ENCODE data around the gene PNPLA5. TPM values are rescaled to one million over a fixed set of nuclear protein-coding genes. Genes with fewer than 3 reads are reported as not detected.

The PNPLA5 gene
- total and polyA plus RNA-seq, 2 donors (not counting 1 experiment from before 2014, with no cell fraction given) = 0.33 TPM; not detected in 1

DNA sequence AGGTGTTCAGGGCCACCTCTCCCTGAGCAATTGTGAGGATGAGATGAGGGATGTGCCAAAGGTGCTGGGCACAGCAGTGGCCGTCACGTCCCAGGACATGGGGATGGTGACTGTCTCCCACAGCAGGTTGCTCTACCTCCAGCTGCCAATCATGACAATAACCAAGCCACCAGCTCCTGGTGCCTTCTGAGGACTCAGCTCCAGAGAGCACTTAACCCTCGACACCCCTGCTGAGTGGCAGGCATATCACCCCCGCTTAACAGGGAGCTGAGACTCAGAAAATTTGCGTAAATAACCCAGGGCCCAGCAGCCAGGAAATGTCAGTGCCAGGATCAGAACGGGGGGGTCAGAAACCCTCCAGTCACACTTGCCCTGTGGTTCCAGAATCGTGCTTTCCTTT is 8.4 kb upstream of the PNPLA5 start:
- Histone ChIP-seq H3K4me2 (ENCODE audit: extremely low read depth, insufficient read depth, low read length) (no peak overlapping the region), H3K4me1 (ENCODE audit: control insufficient read depth, extremely low read depth, insufficient read depth, low read length) (peaks cover 16% of the 10 kb centered on the region), H2AFZ (ENCODE audit: low read length) (no peak overlapping the region), H4K20me1 (ENCODE audit: control insufficient read depth, extremely low read depth, insufficient read depth, low read length) (no peaks in the 10 kb centered on the region), H3K4me3 (replicated peaks in 1 of 4; ENCODE audit: control extremely low read depth in 1 of 4, insufficient read depth in 1 of 4, low read depth in 3 of 4, low read length in 4 of 4) (no peak overlapping the region), H3K27ac (ENCODE audit: insufficient read depth, low read length) (no peak overlapping the region), H3K36me3 (ENCODE audit: control insufficient read depth, insufficient read depth, low read length) (no peaks in the 10 kb centered on the region), H3K9ac (ENCODE audit: insufficient read depth, low read length) (no peak overlapping the region), H3K79me2 (ENCODE audit: control insufficient read depth, insufficient read depth, low read length) (no peaks in the 10 kb centered on the region), H3K9me3 (ENCODE audit: control insufficient read depth, insufficient read depth, low read depth, low read length) (no peaks in the 10 kb centered on the region), H3K27me3 (ENCODE audit: control insufficient read depth, insufficient read depth, low read length) (no peaks in the 10 kb centered on the region)
- DNase-seq (ENCODE audit: low read depth in 2 of 2) = no peak
- TF ChIP-seq EZH2 (IDR thresholded peaks at IDR 0.05; ENCODE audit: low read length, missing control alignments) = no peak
- TF ChIP-seq, protein P1, sequence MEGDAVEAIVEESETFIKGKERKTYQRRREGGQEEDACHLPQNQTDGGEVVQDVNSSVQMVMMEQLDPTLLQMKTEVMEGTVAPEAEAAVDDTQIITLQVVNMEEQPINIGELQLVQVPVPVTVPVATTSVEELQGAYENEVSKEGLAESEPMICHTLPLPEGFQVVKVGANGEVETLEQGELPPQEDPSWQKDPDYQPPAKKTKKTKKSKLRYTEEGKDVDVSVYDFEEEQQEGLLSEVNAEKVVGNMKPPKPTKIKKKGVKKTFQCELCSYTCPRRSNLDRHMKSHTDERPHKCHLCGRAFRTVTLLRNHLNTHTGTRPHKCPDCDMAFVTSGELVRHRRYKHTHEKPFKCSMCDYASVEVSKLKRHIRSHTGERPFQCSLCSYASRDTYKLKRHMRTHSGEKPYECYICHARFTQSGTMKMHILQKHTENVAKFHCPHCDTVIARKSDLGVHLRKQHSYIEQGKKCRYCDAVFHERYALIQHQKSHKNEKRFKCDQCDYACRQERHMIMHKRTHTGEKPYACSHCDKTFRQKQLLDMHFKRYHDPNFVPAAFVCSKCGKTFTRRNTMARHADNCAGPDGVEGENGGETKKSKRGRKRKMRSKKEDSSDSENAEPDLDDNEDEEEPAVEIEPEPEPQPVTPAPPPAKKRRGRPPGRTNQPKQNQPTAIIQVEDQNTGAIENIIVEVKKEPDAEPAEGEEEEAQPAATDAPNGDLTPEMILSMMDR (conservative IDR thresholded peaks at IDR 0.05 in 1 of 2, IDR thresholded peaks at IDR 0.05 in 1 of 2; ENCODE audit: low read depth in 1 of 2, low read length in 2 of 2) = no peak

GRCh38 chr22:43897751-43898261 is 6.0 kb upstream of the PNPLA5 start:
- Histone ChIP-seq H3K4me3 (replicated peaks in 1 of 4; ENCODE audit: control extremely low read depth in 1 of 4, insufficient read depth in 1 of 4, low read depth in 3 of 4, low read length in 4 of 4) (no peak overlapping the region), H3K36me3 (ENCODE audit: control insufficient read depth, insufficient read depth, low read length) (no peaks in the 10 kb centered on the region), H3K9ac (ENCODE audit: insufficient read depth, low read length) (no peak overlapping the region), H4K20me1 (ENCODE audit: control insufficient read depth, extremely low read depth, insufficient read depth, low read length) (no peaks in the 10 kb centered on the region), H3K27ac (ENCODE audit: insufficient read depth, low read length) (peak overlapping the region; percentile 25), H3K79me2 (ENCODE audit: control insufficient read depth, insufficient read depth, low read length) (no peaks in the 10 kb centered on the region), H3K9me3 (ENCODE audit: control insufficient read depth, insufficient read depth, low read depth, low read length) (no peaks in the 10 kb centered on the region), H3K4me1 (ENCODE audit: control insufficient read depth, extremely low read depth, insufficient read depth, low read length) (peaks cover 16% of the 10 kb centered on the region), H3K4me2 (ENCODE audit: extremely low read depth, insufficient read depth, low read length) (no peak overlapping the region), H3K27me3 (ENCODE audit: control insufficient read depth, insufficient read depth, low read length) (no peaks in the 10 kb centered on the region), H2AFZ (ENCODE audit: low read length) (no peak overlapping the region)
- TF ChIP-seq, protein P1 (conservative IDR thresholded peaks at IDR 0.05 in 1 of 2, IDR thresholded peaks at IDR 0.05 in 1 of 2; ENCODE audit: low read depth in 1 of 2, low read length in 2 of 2) = no peak
- no peak for TF ChIP-seq EZH2 (IDR thresholded peaks at IDR 0.05; ENCODE audit: low read length, missing control alignments)
- peak; percentile 67 to 88 for DNase-seq (ENCODE audit: low read depth in 2 of 2)

DNA sequence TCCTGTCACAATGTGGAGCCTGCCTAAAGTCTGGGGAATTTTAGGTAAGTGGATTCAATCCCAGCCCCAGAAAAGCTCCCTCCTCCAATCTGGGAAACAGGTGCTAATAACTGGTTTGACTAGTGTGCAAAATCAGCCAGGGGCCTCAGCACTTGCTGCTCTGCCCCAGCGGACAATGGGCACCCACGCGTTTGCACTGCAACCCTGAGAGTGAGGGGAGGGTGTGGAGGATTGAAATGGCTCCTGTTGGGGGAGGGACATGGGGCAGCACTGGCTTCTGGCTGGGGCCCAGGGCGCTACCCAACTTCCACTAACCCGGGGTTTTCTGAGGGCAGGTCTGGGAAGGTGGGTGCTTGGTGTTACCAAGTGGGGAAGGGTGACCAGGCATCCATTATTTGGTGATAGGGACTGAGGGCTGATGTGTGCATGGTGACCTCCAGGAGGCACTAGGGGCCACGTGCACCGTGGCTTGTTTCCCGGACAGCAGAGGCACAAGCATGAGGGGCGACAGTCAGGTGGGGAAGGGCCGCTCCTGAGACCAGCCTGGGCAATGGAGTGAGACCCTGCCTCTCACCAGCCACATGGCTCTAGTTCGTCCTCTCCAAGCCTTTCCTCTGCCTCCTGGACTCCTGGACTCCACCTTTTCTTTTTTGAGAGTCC is 4.3 kb upstream of the PNPLA5 start:
- Histone ChIP-seq H3K36me3 (ENCODE audit: control insufficient read depth, insufficient read depth, low read length) (no peaks in the 10 kb centered on the region), H3K27ac (ENCODE audit: insufficient read depth, low read length) (no peak overlapping the region), H3K4me2 (ENCODE audit: extremely low read depth, insufficient read depth, low read length) (no peak overlapping the region), H2AFZ (ENCODE audit: low read length) (no peak overlapping the region), H3K79me2 (ENCODE audit: control insufficient read depth, insufficient read depth, low read length) (no peaks in the 10 kb centered on the region), H3K4me3 (replicated peaks in 1 of 4; ENCODE audit: control extremely low read depth in 1 of 4, insufficient read depth in 1 of 4, low read depth in 3 of 4, low read length in 4 of 4) (no peak overlapping the region), H3K9me3 (ENCODE audit: control insufficient read depth, insufficient read depth, low read depth, low read length) (no peaks in the 10 kb centered on the region), H4K20me1 (ENCODE audit: control insufficient read depth, extremely low read depth, insufficient read depth, low read length) (no peaks in the 10 kb centered on the region), H3K27me3 (ENCODE audit: control insufficient read depth, insufficient read depth, low read length) (peaks cover 7% of the 10 kb centered on the region), H3K4me1 (ENCODE audit: control insufficient read depth, extremely low read depth, insufficient read depth, low read length) (peaks cover 8% of the 10 kb centered on the region), H3K9ac (ENCODE audit: insufficient read depth, low read length) (no peak overlapping the region)
- no peak for TF ChIP-seq EZH2 (IDR thresholded peaks at IDR 0.05; ENCODE audit: low read length, missing control alignments)
- TF ChIP-seq, protein P1 (conservative IDR thresholded peaks at IDR 0.05 in 1 of 2, IDR thresholded peaks at IDR 0.05 in 1 of 2; ENCODE audit: low read depth in 1 of 2, low read length in 2 of 2) = no peak
- DNase-seq (ENCODE audit: low read depth in 2 of 2) = no peak

Measured in fibroblast of lung (primary cell).